GM19397 (cell line): ENCODE results near the gene AGPAT2.
"Not testable (repeated sequence)": the region's sequence is repeated elsewhere in the genome, so short reads cannot be mapped to it uniquely, and the experiment has no call there.

Experiments
- ATAC-seq: cut with Tn5 transposase; IDR thresholded peaks from one replicate; pipeline ENCODE4 v1.9.1; 2021; ENCODE audit warnings: mild to moderate bottlenecking, moderate library complexity; ENCODE audit not compliant: unreplicated experiment

Gene AGPAT2

DNA sequence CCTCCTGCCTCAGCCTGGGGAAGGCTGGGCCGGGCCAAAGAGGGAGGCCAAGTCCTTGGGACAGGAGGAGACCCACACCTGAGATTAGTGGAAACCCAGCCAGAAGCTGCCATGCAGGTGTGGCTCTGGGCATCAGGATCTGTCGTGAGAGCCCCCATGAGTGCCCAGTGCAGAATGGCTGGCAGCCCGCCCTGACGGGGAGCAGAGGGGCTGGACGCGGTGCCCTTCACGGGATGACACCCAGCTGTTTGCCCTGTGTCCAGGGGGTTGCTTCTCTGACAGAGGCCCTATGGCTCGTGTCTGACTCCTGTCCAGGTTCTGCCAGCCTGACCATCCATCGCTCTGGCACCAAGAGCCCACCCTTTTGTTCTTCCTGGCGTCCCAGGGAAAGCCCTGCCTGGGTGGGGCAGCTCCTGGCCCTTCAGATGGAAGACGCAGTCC, 33.7 kb upstream of the AGPAT2 start:
- ATAC-seq: no peak

DNA sequence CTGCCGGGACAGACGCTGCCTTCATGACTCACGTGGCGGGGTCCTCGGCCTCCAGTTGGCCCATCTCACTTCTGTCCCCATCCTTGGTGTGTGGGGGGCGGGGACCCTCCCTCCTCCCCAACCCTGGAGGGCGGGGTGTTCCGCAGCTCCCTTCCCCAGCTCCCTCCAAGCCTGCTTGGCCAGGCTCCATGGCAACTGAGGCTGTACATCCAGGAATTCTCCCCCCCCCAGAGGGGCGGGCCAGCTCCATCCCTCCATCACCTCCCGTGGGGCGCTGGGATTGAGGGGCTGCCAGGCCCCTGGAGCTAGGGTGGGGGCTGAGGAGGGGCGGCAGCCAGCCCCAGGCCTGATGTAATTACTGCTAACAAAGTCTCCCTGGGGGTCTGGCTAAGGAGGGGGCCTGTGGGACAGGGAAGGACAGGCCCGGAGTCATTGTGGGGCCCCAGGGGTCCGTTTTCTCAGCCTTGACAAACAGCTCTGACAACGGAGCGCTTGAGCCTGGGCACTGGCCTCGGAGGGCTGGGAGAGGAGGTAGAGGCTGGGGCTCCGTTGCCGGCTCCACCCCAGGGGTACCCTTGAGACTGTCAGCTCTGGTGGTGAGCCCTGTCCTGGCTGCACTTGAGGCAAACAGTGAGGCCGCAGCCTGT, 33.1 kb upstream of the AGPAT2 start:
- no peak for ATAC-seq

DNA sequence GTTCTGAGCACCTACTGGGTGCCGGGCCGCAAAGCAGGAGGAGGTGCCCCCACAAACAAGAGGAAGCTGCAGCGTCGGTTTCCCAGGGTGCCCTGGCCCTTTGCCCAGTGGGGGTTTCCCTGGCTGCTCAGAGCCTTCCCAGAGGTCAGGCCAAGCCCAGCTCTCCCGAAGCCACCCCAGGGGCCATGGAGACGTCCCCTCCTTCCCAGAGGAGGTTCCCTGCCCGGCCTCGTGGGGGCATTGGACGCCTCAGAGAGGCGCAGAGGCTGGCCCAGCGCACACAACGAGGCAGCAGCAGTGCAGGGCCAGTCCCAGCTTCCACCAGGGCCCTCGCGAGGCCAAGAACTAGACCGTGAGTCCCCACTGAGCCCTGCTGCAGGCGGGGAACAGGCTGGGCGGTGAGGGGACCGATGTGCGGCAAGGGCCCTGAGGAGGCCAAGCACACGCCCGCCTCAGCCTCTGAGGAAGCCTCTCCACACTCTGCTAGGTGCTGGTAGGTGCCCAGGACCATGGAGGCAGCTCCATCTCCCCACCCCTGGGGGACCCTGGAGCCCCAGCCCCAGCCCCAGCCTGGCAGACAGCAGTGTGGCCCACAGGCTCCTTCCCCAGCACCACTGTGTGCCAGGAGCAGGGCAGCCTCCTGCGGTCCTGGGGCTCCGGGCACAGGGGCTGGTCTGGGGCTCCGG, 32.1 kb upstream of the AGPAT2 start:
- no peak for ATAC-seq

DNA sequence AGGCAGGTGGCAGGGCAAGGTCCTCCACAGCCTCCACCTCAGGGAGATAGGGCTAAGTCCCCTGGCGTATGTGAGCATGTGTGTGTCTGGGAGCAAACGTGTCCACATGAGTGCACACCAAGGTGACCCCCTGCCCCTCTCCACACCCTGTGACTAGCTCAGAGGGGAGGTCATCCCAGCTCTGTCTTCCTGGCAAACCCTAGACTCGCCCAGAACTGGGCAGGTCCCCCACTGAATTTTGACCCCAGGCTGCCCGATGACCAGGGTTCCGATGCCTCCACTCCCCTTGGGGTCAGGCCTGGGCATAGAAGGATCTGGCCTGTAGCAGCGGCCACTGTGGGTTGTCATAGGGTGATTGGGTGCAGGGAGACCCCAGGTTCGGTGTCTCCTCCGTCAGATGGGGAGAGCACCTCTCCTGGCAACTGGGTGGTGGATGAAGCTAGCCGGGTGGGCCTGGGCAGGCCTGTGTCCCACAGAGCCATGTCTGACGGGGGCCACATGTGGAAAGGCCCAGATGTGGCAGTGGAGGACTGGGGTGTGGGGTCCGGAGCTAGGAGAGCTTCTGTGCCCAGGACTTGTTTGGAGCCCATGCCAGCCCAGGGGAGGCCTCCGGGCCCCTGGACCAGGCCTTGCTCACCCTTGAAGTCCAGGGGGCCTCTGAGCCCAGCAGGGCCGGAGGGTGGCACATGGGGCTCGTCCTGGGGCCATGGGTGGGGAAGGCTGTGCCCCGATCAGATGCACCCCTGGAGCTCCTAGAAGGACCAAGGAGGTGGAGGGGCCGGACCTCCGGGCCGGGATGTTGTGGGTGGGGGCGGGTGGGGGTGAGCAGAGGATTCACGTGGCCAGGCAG, 31.3 kb upstream of the AGPAT2 start:
- no peak for ATAC-seq

DNA sequence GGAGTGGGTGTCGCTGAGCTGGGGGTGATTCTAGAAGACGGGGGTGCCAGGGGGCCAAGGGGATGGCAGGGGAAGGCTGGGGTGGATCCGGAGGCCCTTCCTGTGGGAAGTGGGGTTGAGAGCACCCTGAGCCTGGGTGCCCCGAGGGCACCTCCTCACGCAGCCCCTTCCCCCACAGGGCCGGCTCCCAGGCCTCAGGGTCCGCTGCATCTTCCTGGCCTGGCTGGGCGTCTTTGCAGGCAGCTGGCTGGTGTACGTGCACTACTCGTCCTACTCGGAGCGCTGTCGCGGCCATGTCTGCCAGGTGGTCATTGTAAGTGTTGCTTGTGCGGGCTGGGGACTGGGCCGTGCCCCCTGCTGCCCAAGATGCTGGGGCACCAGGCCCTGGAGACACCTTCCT, 30.1 kb upstream of the AGPAT2 start:
- ATAC-seq: no peak

DNA sequence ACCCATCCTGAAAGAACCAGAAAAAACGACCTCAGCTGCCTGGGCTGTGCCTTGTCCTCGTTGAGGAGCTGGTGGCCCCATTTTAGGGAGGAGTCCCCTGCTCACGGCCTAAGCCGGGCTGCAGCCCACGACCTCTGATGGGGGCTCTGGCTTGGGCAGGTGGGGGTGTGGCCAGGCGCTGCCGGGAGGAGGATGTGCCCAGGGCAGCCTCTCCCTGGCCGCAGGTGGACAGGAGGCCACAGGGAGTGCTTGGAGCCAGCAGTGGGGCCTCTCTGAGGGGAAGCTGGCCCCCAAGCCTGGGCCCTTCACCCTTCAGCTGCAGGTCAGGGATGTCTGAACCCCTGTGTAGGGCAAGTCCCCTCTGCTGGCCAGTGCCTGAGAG, 27.6 kb upstream of the AGPAT2 start:
- ATAC-seq: no peak

DNA sequence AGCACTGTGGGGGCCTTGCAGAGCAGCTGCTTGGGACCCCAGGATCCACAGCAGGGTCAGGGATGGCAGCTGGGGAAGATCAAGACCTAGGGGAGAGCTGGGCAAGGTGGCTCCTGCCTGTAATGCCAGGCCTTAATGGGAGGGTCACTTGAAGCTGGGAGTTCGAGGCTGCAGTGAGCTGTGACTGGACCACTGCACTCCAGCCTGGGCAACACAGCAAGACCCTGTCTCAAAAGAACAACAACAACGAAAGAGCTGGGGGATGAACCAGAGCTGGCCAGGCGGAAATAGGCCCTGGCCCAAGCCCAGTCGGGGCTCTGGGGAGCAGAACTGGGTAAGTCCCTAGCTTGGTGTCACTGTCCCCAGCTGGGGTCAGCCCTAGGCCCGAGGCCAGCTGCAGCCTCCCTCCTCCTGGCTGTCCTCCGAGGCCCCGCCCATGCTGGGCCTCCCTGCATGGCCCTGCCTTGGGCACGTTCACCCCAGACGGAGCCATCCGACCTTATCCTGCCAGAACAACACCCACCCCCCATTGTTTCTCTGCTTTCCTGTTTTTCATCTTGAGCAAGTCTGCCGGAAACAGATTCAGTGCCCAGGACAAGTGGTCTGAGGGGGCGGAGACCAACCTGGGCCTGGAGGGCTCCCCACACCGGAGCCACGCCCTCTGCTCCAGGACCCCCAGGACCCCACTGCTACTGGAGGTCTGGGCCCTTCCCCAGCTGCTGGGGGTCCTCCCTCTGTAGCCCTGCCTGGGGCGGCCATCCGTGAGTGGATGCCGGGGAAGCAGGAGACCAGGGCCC, 27.0 kb upstream of the AGPAT2 start:
- no peak for ATAC-seq

DNA sequence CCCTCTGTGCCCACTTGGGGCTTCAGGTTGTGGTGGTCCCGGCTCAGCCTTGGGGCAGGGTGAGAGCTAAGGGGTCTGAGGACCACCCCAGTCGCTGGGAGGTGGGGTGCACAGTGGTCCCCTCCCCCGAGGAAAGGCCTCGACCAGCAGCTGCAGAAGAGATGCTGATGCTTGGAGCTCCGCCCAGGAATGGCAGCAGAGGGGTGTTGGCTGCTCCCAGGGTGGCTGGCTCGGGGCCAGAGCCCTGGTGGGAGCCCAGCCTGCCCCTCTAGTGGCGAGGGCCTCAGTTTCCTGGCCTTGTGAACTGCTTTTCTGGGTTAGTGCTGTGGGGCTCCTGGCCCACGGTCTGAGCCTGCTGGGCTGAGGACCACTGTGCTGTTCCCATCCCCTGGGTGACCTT, 26.3 kb upstream of the AGPAT2 start:
- ATAC-seq: no peak

DNA sequence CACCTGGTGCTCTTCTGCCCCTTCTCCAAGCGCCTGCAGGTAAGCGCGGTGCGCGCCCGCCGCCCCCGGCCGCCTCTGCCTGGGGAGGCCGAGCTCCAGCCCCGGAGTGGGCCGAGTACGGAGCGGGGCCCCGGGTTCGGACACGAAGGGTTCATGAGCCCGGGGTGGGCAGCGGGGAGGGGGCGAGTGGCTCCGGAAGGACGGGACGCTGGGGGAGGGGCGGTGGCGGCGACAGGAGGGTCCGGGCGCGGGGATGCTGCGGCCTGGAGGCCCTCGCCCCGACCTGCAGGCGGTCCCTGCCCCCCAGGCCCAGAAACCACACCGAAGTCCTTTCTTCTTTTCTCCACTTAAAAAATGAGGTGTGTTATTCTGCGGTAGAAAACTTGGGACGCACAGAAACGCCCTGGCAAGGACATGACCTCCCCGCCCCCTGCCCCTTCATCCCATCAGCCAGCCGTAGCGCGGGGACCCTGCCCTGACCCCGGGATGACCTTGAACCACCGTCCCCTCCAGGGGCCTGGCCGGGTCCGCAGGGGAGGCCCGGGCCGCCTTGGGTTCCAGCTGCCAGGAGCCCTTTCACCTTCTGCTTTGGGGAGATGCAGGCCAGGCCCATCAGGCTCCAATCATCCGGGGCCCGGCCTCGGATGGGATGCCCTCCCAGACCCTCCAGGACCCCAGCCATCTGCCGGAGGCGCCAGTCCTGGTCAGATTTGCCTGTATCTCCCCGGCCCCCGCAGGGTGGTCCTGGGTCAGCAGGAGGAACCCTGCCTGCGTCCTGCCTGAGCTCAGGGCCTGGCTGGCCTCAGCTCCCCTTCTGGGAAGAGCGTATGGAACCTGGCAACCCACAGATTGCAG, 25.7 kb upstream of the AGPAT2 start:
- ATAC-seq: no peak

DNA sequence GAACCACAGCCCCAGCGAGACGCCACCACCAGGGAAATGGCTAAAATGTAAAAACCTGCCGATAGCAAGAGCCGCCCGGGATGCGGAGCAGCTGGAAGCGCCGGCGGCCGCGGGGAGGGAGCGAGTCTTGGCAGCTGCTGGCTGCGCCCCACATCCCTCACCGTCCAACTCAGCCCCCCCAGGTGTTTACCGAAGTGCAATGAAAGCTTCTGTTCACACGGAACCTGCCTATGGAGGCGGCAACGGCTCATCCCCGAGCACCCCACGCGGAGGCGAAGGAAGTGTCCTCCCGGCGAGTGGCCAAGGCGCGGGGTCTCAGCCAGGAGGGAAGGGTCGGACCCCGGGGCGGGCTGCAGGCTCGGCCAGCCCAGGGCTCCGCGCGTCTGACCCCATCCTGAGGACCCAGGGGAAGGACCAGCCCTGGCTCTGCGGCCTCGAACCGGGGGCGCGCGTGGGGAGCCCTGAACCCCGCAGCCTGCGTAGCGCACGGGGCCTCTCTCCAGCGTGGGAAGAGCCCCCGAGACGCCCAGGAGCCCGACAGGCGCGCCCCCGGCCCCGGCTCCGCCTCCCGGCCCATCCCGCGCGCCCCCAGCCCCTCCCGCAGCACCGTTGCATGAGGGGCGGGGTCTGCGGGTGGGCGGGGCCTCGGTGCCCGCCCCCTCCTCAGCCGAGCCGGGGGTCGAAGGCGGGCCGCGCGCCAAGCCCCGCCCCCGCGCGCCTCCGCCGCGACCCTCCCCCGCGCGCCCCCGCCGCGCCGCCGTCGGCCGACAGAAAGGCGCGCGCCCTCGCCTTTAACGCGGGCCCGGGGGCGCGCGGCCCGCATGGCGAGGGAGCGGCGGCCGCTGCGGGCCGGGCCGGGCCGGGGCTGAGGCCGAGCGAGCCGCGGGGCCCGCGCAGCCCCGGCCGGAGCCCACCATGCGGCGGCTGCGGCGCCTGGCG, 24.8 kb upstream of the AGPAT2 start, which contains the start of gene DIPK1B:
Gene DIPK1B (plus strand): TSS at position 822 of the 939 bp plus-strand sequence. CDS start 94 bp downstream, at position 916.
- no peak for ATAC-seq

DNA sequence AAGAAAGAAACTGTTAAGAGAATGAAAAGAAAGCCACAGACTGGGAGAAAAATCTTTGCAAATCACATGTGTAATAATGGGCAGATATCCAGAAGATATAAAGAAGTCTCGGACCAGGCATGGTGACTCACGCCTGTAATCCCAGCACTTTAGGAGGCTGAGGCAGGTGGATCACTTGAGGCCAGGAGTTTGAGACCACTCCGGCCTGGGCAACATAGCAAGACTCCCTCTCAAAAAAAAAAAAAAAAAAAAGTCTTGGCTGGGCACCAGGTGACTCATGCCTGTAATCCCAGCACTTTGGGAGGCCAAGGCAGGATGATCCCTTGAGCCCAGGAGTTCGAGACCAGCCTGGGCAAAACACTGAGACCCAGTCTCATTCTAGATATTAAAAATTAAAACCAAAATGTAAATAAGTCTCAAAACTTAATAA, 24.0 kb upstream of the AGPAT2 start:
- ATAC-seq: not testable (repeated sequence)

DNA sequence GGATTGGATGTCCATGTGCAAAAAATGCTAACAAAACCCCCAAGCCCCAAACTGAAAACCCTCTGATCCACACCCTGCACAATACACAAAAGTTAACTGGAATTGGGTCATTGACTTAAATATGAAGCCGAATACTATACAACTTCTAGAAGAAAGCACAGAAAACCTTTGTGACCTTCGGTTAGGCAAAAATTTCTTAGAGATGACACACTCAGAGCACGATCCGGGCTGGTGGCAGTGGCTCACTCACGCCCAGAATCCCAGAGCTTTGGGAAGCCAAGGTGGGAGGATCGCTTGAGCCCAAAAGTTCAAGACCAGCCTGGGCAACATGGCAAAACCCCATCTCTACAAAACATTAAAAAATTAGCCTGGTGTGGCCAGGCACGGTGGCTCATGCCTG, 23.3 kb upstream of the AGPAT2 start:
- ATAC-seq: no peak

DNA sequence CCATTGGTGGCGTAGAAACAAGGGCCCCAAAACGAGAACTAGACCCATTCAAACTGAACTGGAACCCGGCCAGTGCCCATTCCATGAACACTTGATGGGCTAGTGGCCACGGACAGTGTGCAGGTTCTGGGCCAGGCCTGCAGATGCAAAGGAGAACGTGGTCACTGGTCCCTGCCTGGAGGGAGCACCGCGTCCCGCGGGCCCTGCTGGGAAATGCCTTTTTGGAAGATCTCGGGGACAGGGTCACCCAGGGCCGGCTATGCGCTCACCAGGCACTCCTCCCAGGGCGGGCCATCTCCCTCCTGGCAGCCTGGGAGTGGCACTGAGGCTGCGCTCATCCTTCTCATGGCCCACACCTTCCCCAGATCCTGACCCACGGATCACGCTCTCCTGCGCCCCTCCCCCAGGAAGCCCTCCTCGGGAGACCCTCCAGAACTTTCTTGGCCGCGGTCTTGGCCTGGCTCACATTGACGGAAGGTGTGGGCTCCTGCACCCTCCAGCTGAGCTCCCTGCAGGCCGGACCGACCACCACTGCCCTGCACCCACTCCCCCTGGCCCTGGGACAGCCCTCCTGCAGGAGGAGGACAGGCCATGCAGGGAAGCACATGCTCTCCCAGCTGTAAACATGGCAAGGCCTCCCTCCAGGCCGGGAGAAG, 22.3 kb upstream of the AGPAT2 start:
- no peak for ATAC-seq

DNA sequence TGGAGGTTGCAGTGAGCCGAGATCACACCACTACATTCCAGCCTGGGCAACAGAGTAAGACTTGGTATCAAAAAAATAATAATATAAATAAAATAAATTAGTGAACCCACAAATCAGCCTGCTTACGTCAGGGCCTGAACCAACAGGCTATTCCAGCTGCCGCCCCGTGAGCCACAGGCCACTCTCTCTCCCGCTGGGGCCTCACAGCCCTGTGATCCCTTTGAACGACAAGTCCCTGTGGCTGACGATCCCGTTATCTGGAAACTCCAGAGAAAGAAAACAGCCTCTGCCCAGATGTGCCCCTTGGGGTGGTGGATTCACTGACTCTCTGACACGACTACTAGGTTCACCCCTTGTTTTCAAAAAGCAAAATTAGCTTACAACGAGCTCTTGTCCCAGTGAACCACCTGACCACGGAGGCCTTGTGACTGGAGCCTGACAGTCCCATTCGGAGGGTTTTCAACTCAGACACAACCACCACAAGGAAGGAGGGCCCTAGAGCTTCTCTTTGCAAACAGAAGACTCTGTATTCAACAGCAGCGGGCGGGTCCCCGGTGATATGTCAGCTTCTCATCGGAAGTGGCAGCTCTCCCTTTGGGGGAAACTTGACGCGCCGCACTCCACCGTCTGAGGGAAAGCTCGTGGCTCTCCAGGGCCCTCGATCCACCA, 20.7 kb upstream of the AGPAT2 start:
- no peak for ATAC-seq

DNA sequence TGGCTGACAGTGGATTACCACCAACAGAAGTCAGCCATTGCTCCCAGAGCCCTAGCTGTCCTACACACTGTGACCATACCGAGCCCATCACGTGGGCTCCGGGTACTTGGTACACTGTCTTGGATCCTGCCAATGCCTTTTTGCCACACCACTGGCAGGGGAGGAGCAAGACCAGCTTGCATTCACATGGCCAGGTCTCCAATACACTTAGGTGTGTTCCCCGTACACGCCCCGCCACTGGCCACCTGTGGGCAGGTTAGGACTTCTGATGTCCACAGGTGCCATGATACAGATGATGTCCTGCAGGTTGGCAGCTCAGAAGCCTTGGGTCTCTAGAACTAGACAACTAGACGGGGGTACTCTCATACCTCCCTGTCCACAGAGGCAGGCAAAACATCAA, 19.8 kb upstream of the AGPAT2 start:
- ATAC-seq: no peak

DNA sequence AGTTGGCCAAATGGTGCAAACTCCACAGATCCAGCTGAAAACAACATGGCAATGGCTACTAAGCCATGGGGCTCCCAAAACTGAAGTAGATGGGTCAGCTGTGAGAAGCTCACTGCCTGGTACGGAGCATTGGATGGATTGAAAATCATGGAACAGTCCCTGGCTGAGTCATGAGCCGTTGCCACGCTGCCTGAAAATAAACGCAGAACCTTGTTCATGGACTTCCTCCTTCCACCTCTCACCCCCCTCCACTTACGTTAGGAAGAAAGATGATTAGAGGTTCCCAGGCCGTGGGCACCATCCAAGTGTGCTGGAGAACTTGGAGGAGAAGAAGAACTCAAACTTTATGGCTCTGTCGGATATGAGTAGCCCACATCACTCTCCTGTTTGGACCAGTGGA, 18.3 kb upstream of the AGPAT2 start:
- ATAC-seq: no peak

DNA sequence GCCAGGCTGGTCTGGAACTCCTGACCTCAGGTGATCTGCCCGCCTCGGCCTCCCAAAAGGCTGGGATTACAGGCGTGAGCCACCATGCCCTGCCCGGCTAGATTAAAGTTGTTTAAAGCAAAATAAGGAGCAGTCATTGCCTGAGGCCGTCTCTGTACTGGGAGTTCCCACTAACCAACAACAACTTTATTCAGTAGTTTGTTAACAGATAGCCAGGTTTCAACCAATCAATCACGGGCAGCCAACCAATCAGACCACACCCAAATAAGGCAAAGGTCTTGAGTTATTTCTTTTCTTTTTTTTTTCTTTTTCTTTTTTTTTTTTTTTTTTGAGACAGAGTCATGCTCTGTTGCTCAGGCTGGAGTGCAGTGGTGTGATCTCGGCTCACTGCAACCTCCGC, 17.5 kb upstream of the AGPAT2 start:
- not testable (repeated sequence) for ATAC-seq
